IPS DF 6.9 (cell line): ENCODE measurements around the gene SHE.

ENCODE experiments used
- DNase-seq: peaks from one replicate; pipeline ENCODE4 v3.0.0-alpha.2; 2013; ENCODE audit warnings: low read depth, low spot score
- H3K27ac ChIP-seq: one replicate; pipeline ENCODE4 v1.5.1; 2013; ENCODE audit warnings: low read length, control low read depth
- H3K27me3 ChIP-seq: 2 replicates; pipeline ENCODE4 v1.6.1; 2013; ENCODE audit warnings: mild to moderate bottlenecking, low read length; ENCODE audit not compliant: control insufficient read depth, insufficient read depth
- H3K36me3 ChIP-seq: 2 replicates; pipeline ENCODE4 v1.6.1; 2013; ENCODE audit warnings: low read length; ENCODE audit not compliant: control insufficient read depth, insufficient read depth
- H3K4me1 ChIP-seq: 2 replicates; pipeline ENCODE4 v1.6.1; 2013; ENCODE audit warnings: low read length; ENCODE audit not compliant: control insufficient read depth, insufficient read depth
- H3K4me3 ChIP-seq: 2 replicates; pipeline ENCODE4 v1.5.1; 2013; ENCODE audit warnings: mild to moderate bottlenecking, low read length
- H3K9me3 ChIP-seq: 2 replicates; pipeline ENCODE4 v1.6.1; 2013; ENCODE audit warnings: low read length, inconsistent platforms; ENCODE audit not compliant: control insufficient read depth, insufficient read depth
- WGBS: extraction: QIAGEN DNeasy Blood & Tissue Kit; methylation state at CpG from one replicate; pipeline ENCODE4 v1.1.7; 2013; ENCODE audit warnings: mixed read lengths, missing lambda C conversion rate; ENCODE audit not compliant: insufficient read length, insufficient coverage; 5-methylcytosine and 5-hydroxymethylcytosine counted together

SHE gene

GRCh38 chr1:154517661-154518060 is 15.4 kb upstream of the SHE start:
- Histone ChIP-seq H3K27me3 (no peaks in the 10 kb centered on the region), H3K36me3 (no peaks in the 10 kb centered on the region)

GRCh38 chr1:154514066-154514553 is 11.9 kb upstream of the SHE start:
- H3K27me3 ChIP-seq: no peaks in the 10 kb centered on the region
- no peak for DNase-seq
- no CpG with 5 or more reads among the region's 7 CpGs for WGBS
- no peaks in the 10 kb centered on the region for H3K9me3 ChIP-seq
- no peak overlapping the region for H3K27ac ChIP-seq
- H3K36me3 ChIP-seq: no peaks in the 10 kb centered on the region
- H3K4me3 ChIP-seq: no peak overlapping the region
- H3K4me1 ChIP-seq: no peaks in the 10 kb centered on the region

More at GRCh38 chr1:154517661-154518060, 15.4 kb upstream of the SHE start:
- no peaks in the 10 kb centered on the region for H3K9me3 ChIP-seq
- WGBS: no CpG with 5 or more reads among the region's 11 CpGs
- H3K4me1 ChIP-seq: no peaks in the 10 kb centered on the region
- DNase-seq: no peak
- no peak overlapping the region for H3K4me3 ChIP-seq
- H3K27ac ChIP-seq: no peak overlapping the region

- DNase-seq: no peak
- no peak overlapping the region for H3K27ac ChIP-seq
- no peaks in the 10 kb centered on the region for H3K4me1 ChIP-seq
- no peaks in the 10 kb centered on the region for H3K9me3 ChIP-seq
- no CpG with 5 or more reads among the region's 3 CpGs for WGBS
- H3K4me3 ChIP-seq: no peak overlapping the region
- no peaks in the 10 kb centered on the region for H3K27me3 ChIP-seq
- H3K36me3 ChIP-seq: no peaks in the 10 kb centered on the region
Measured at GRCh38 chr1:154512760-154513159, 10.5 kb upstream of the SHE start.

- no peaks in the 10 kb centered on the region; the same call in 1 of the 2 replicates for H3K4me1 ChIP-seq
- no CpG with 5 or more reads among the region's 5 CpGs for WGBS
- no peak overlapping the region for H3K4me3 ChIP-seq
- no peak for DNase-seq
- no peaks in the 10 kb centered on the region for H3K9me3 ChIP-seq
- H3K27me3 ChIP-seq: peaks cover 39% of the 10 kb centered on the region
- H3K27ac ChIP-seq: no peak overlapping the region
- H3K36me3 ChIP-seq: no peaks in the 10 kb centered on the region
Measured at GRCh38 chr1:154503898-154504297, 1.7 kb upstream of the SHE start.

- Histone ChIP-seq H3K4me3 (no peak overlapping the region; the same call in 1 of the 2 replicates), H3K36me3 (no peaks in the 10 kb centered on the region), H3K27ac (no peak overlapping the region), H3K27me3 (peaks cover 39% of the 10 kb centered on the region), H3K4me1 (no peaks in the 10 kb centered on the region; the same call in 1 of the 2 replicates), H3K9me3 (no peaks in the 10 kb centered on the region)
- no peak for DNase-seq
- no CpG with 5 or more reads among the region's 43 CpGs for WGBS
Measured at GRCh38 chr1:154502744-154503115, 518 bp upstream of the SHE start.

GRCh38 chr1:154501423-154502065 is 668 bp downstream of the SHE start:
- Histone ChIP-seq H3K4me3 (peak overlapping the region; percentile 18; the same call in 1 of the 2 replicates), H3K27me3 (peaks cover 39% of the 10 kb centered on the region)

GRCh38 chr1:154500533-154500932 is 1.7 kb downstream of the SHE start:
- H3K36me3 ChIP-seq: no peaks in the 10 kb centered on the region
- H3K4me1 ChIP-seq: no peaks in the 10 kb centered on the region; the same call in 1 of the 2 replicates
- no peak overlapping the region for H3K4me3 ChIP-seq
- H3K27me3 ChIP-seq: peaks cover 39% of the 10 kb centered on the region
- H3K27ac ChIP-seq: no peak overlapping the region
- H3K9me3 ChIP-seq: no peaks in the 10 kb centered on the region
- no CpG with 5 or more reads among the region's 8 CpGs for whole genome bisulfite sequencing
- no peak for DNase-seq

More at GRCh38 chr1:154501423-154502065, 668 bp downstream of the SHE start:
- no peak for DNase-seq
- Histone ChIP-seq H3K4me1 (no peaks in the 10 kb centered on the region; the same call in 1 of the 2 replicates), H3K36me3 (no peaks in the 10 kb centered on the region), H3K9me3 (no peaks in the 10 kb centered on the region), H3K27ac (no peak overlapping the region)
- no CpG with 5 or more reads among the region's 54 CpGs for WGBS

- H3K27ac ChIP-seq: no peak overlapping the region
- no peaks in the 10 kb centered on the region for H3K36me3 ChIP-seq
- WGBS: no CpG with 5 or more reads among the region's 1 CpG
- DNase-seq: no peak
- H3K4me3 ChIP-seq: no peak overlapping the region
- H3K27me3 ChIP-seq: peaks cover 38% of the 10 kb centered on the region
- no peaks in the 10 kb centered on the region; the same call in 1 of the 2 replicates for H3K4me1 ChIP-seq
- H3K9me3 ChIP-seq: no peaks in the 10 kb centered on the region
Measured at GRCh38 chr1:154499446-154499845, 2.8 kb downstream of the SHE start.

GRCh38 chr1:154497026-154497806 is 5.0 kb downstream of the SHE start:
- H3K4me3 ChIP-seq: no peak overlapping the region
- no peaks in the 10 kb centered on the region for H3K36me3 ChIP-seq
- H3K27ac ChIP-seq: no peak overlapping the region

GRCh38 chr1:154496383-154496782 is 5.8 kb downstream of the SHE start:
- DNase-seq: no peak
- no CpG with 5 or more reads among the region's 5 CpGs for WGBS
- H3K4me1 ChIP-seq: peaks cover 1% of the 10 kb centered on the region; the same call in 1 of the 2 replicates
- H3K27me3 ChIP-seq: peaks cover 19% of the 10 kb centered on the region
- H3K36me3 ChIP-seq: no peaks in the 10 kb centered on the region
- no peak overlapping the region for H3K27ac ChIP-seq
- no peak overlapping the region for H3K4me3 ChIP-seq
- no peaks in the 10 kb centered on the region for H3K9me3 ChIP-seq

More at GRCh38 chr1:154497026-154497806, 5.0 kb downstream of the SHE start:
- Histone ChIP-seq H3K4me1 (peaks cover 1% of the 10 kb centered on the region; the same call in 1 of the 2 replicates), H3K27me3 (peaks cover 25% of the 10 kb centered on the region), H3K9me3 (no peaks in the 10 kb centered on the region)
- no peak for DNase-seq
- WGBS: no CpG with 5 or more reads among the region's 5 CpGs
